Osteocyte (in vitro differentiated cells): ENCODE measurements around the gene TSHZ2. TPM values are rescaled to one million over a fixed set of nuclear protein-coding genes. Genes with fewer than 3 reads are reported as not detected.
"Not testable (repeated sequence)": the region's sequence is repeated elsewhere in the genome, so short reads cannot be mapped to it uniquely, and the experiment has no call there.

Experiments used
- DNase-seq: peaks from one replicate; pipeline ENCODE4 v3.0.0; 2021; ENCODE audit warnings: mixed read lengths; ENCODE audit not compliant: unreplicated experiment; ENCODE audit errors: extremely low spot score
- H3K27ac Mint-ChIP-seq: one replicate; pipeline ENCODE4 v1.8.0; 2021; ENCODE audit warnings: mild to moderate bottlenecking, mixed read lengths; ENCODE audit not compliant: unreplicated experiment
- H3K27me3 Mint-ChIP-seq: one replicate; pipeline ENCODE4 v1.8.0; 2021; ENCODE audit warnings: mixed read lengths; ENCODE audit not compliant: unreplicated experiment
- H3K36me3 Mint-ChIP-seq: one replicate; pipeline ENCODE4 v1.8.0; 2021; ENCODE audit warnings: mixed read lengths; ENCODE audit not compliant: unreplicated experiment
- H3K4me1 Mint-ChIP-seq: one replicate; pipeline ENCODE4 v1.8.0; 2021; ENCODE audit warnings: mixed read lengths; ENCODE audit not compliant: unreplicated experiment
- H3K4me3 Mint-ChIP-seq: one replicate; pipeline ENCODE4 v1.8.0; 2021; ENCODE audit warnings: mild to moderate bottlenecking, moderate library complexity, mixed read lengths; ENCODE audit not compliant: unreplicated experiment
- H3K9me3 Mint-ChIP-seq: one replicate; pipeline ENCODE4 v1.8.0; 2021; ENCODE audit warnings: mixed read lengths; ENCODE audit not compliant: unreplicated experiment
- CTCF ChIP-seq: fragments of 200-600 bp; sonication (generic); IDR thresholded peaks from 2 replicates; pipeline ENCODE4 v1.5.0; 2021; ENCODE audit warnings: antibody characterized with exemption, mild to moderate bottlenecking, moderate library complexity
- total RNA-seq: library from RNA; stranded (reverse); gene quantifications from 2 replicates; pipeline ENCODE4 v1.2.1, GENCODE V29; 2021

TSHZ2 gene
- total RNA-seq, 1 donor from 2014 or later: not detected

- H3K27me3 Mint-ChIP-seq: no peaks in the 10 kb centered on the region
- H3K4me1 Mint-ChIP-seq: no peaks in the 10 kb centered on the region
- H3K36me3 Mint-ChIP-seq: no peaks in the 10 kb centered on the region
- TF ChIP-seq CTCF: no peak
- no peaks in the 10 kb centered on the region for H3K9me3 Mint-ChIP-seq
- DNase-seq: no peak
- H3K27ac Mint-ChIP-seq: no peak overlapping the region
- H3K4me3 Mint-ChIP-seq: no peak overlapping the region
Observed at GRCh38 chr20:53515749-53516148, 543.6 kb downstream of the TSHZ2 start.

GRCh38 chr20:53517146-53517545 is 545.0 kb downstream of the TSHZ2 start:
- Mint-ChIP-seq H3K9me3 (no peaks in the 10 kb centered on the region), H3K4me1 (no peaks in the 10 kb centered on the region), H3K4me3 (no peak overlapping the region), H3K27ac (no peak overlapping the region), H3K36me3 (no peaks in the 10 kb centered on the region), H3K27me3 (no peaks in the 10 kb centered on the region)
- no peak for DNase-seq
- TF ChIP-seq CTCF: no peak

- H3K4me3 Mint-ChIP-seq, H3K27ac Mint-ChIP-seq, H3K4me1 Mint-ChIP-seq, DNase-seq, H3K36me3 Mint-ChIP-seq, H3K27me3 Mint-ChIP-seq, H3K9me3 Mint-ChIP-seq: not testable (repeated sequence)
Observed at GRCh38 chr20:53521421-53521820, 549.3 kb downstream of the TSHZ2 start.

GRCh38 chr20:53522026-53522425 is 549.9 kb downstream of the TSHZ2 start:
- Mint-ChIP-seq H3K4me1 (no peaks in the 10 kb centered on the region), H3K9me3 (no peaks in the 10 kb centered on the region), H3K27ac (no peak overlapping the region), H3K27me3 (no peaks in the 10 kb centered on the region), H3K4me3 (no peak overlapping the region), H3K36me3 (no peaks in the 10 kb centered on the region)
- no peak for DNase-seq
- no peak for TF ChIP-seq CTCF

- no peaks in the 10 kb centered on the region for H3K9me3 Mint-ChIP-seq
- no peaks in the 10 kb centered on the region for H3K36me3 Mint-ChIP-seq
- no peak overlapping the region for H3K4me3 Mint-ChIP-seq
- DNase-seq: no peak
- no peaks in the 10 kb centered on the region for H3K27me3 Mint-ChIP-seq
- no peaks in the 10 kb centered on the region for H3K4me1 Mint-ChIP-seq
- TF ChIP-seq CTCF: no peak
- no peak overlapping the region for H3K27ac Mint-ChIP-seq
Observed at GRCh38 chr20:53522696-53523095, 550.5 kb downstream of the TSHZ2 start.

GRCh38 chr20:53523615-53524014 is 551.5 kb downstream of the TSHZ2 start:
- H3K9me3 Mint-ChIP-seq, H3K36me3 Mint-ChIP-seq, H3K4me1 Mint-ChIP-seq, H3K4me3 Mint-ChIP-seq, H3K27me3 Mint-ChIP-seq, DNase-seq, H3K27ac Mint-ChIP-seq: not testable (repeated sequence)
